ENCODE results near the gene SLC9A8.
"Not testable (repeated sequence)": the region's sequence is repeated elsewhere in the genome, so short reads cannot be mapped to it uniquely, and the experiment has no call there.

The SLC9A8 gene, protein sequence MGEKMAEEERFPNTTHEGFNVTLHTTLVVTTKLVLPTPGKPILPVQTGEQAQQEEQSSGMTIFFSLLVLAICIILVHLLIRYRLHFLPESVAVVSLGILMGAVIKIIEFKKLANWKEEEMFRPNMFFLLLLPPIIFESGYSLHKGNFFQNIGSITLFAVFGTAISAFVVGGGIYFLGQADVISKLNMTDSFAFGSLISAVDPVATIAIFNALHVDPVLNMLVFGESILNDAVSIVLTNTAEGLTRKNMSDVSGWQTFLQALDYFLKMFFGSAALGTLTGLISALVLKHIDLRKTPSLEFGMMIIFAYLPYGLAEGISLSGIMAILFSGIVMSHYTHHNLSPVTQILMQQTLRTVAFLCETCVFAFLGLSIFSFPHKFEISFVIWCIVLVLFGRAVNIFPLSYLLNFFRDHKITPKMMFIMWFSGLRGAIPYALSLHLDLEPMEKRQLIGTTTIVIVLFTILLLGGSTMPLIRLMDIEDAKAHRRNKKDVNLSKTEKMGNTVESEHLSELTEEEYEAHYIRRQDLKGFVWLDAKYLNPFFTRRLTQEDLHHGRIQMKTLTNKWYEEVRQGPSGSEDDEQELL

GRCh38 chr20:49812507-49813304, at the start of gene SLC9A8:
Gene SLC9A8 (plus strand): TSS chr20:49812828. CDS start chr20:49812923, 95 bp downstream.
- peak; percentile 94 for DNase-seq

GRCh38 chr20:49762940-49763766, 49.5 kb upstream of the SLC9A8 start:
- no peak for DNase-seq

DNA sequence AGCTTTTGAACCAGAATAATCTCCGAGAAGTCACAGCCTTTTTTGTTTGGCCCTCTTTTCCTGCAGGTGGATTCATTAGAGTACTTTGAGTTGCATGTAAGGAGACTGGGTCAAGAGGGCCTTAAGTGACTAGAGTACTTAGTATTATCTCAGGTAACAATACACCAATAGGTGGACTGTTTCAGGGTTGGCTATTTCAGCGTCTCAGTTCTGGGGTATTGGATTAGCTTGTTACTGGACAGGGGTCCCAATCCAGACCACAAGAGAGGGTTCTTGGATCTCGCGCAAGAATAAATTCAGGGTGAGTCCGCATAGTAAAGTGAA, 47.3 kb upstream of the SLC9A8 start:
- DNase-seq = no peak

- no peak for DNase-seq
These were observed 46.6 kb upstream of the SLC9A8 start for GRCh38 chr20:49765846-49766541.

- DNase-seq = no peak
These were observed 45.6 kb upstream of the SLC9A8 start for GRCh38 chr20:49766979-49767521.

DNA sequence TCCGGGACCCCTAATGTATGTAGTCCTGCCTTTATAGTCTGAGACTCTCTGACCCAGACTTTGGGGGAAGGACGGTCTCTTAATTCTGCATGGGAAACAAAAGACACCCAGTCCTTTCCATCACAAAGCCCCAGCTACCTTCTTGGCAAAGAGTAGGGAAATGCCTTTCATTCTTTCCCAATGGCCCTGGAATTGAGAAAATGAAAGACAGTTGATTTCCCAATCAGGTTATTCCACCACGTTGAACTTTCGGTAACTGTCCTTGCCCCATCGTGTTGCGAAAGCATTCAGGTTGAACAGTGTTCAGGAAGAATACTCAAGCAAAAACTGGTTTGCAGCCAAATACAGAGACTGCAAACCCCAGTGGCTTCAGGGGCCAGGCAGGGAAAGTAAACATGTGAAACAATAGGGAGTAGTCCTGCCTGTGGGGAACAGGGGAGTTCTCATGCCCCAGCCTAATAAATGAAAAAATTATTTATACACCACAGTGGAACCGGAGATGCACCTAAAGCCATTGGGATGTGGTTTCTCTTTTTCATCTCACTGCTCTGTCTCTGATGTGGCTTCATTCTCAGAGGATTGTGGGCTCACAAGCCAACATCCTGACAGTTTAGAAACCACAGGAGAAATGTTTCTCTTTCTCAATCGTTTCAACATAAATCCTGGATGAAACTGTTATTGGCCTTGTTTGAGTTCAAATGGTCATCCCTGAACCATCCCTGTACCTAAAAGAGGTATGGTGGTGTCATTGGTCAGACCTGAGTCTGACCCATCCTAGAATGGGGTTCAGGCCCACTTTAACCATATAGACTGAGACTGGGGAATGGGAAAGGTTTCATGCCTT, 44.2 kb upstream of the SLC9A8 start:
- no peak for DNase-seq

DNA sequence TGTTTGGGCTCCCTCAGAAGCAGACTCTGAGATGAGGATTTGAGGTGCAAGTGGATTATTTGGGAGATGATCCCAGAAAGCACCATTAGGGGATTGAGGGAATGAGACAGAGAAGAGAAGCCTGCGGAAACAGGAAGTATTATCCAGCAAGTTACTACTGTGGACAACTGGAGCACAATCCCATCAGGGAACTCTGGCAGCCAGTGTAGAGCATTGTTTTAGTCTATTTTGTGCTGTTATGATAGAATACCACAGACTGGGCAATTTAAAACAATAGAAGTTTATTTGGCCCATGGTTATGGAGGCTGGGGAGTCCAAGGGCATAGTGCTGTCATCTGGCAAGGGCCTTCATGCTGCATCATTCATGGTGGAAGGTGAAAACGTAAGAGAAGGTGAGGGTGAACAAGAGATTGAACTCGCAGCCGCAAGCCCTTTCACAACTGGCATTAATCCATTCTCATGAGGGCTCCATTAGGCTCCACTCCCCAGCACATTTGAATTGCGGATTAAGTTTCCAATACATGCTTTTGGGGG, 43.5 kb upstream of the SLC9A8 start:
- DNase-seq = no peak

DNA sequence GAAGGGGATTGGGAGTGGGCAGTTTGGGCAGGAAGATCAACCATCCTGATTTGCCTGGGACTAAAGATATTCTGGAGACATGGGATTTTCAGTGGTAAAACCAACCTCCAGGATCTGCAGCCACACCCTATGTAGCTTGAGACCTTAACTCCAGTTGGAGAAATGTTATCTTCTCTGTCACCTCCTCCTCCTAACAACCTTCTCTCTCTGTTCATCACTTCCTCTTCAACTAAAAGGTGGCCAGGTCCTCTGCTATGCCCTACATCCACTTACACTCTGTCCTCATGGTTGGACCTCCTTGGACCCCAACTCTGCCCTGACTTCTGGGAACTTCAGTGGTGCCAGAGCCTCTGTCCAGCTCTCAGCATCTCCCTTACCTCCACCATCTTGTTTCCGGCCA, 42.0 kb upstream of the SLC9A8 start:
- DNase-seq = no peak

DNA sequence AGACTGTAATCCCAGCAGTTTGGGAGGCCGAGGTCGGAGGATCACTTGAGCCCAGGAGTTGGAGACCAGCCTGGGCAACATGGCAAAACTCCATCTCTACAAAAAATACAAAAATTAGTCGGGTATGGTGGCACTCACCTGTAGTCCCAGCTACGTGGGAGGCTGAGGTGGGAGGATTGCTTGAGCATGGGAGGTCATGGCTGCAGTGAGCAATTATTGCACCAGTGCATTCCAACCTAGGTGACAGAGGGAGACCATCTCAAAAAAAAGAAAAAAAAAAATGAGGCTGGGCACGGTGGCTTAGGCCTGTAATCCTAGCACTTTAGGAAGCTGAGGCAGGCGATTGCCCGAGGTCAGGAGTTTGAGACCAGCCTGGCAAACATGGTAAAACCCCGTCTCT, 38.4 kb upstream of the SLC9A8 start:
- DNase-seq = not testable (repeated sequence)

DNA sequence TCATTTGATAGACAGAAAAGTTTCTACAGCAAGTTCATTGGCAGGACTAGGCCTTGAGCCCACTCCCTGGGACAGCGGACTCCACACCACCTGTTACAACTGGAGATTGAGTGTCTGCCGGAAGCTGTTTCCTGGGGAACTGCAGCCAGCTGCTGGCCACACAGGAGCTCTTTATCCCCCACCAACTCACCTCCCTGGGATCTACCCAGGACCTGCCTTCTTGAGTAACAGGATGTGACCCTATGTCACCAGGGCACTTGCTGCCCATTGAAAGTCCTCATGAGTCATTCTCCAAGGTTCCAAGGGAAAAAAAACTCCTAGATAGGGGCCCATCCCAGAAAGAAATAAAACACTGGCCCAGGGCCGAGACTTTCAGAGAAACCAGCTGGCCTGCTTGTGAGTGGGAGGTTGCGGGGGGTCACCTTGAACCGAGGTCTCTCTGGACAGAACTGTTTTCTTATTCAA, 37.4 kb upstream of the SLC9A8 start:
- no peak for DNase-seq

DNA sequence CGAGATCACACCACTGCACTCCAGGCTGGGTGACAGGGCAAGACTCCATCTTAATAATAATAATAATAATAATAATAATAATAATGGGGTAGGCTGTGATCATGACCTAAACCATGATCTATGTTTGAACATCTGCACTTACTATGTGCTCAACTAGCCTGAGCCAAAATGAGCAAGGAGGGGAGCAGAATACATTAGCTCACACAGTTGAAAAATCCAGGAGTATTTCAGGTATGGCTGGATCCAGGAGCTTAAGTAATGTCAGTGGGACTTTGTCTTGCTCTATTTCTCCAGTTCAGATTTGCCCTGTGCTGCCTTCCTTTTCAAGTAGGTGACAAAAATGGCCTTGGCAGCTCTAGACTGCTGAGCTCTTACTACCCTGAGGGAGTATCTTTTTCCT, 32.7 kb upstream of the SLC9A8 start:
- DNase-seq = no peak

DNA sequence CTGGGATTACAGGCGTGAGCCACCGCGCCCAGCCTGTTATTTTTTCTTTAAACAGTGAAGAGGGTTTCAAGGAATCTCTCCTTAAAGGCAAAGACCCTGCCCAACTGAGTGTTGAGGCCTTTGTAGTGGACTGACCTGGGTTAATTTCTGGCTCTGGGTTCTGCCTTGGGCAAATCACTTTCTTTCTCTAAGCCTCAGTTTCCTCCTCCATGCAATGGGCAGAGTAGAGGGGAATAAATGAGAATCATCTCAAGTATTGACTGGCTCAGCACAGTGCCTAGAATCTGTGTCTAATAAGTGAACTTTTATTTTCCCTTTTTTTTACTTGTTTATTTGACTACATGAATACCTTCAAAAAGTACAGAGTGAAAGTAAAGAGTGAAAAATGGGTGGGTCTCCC, 31.0 kb upstream of the SLC9A8 start:
- no peak for DNase-seq

- DNase-seq = not testable (repeated sequence)
These were observed 30.2 kb upstream of the SLC9A8 start for GRCh38 chr20:49782439-49782838.

DNA sequence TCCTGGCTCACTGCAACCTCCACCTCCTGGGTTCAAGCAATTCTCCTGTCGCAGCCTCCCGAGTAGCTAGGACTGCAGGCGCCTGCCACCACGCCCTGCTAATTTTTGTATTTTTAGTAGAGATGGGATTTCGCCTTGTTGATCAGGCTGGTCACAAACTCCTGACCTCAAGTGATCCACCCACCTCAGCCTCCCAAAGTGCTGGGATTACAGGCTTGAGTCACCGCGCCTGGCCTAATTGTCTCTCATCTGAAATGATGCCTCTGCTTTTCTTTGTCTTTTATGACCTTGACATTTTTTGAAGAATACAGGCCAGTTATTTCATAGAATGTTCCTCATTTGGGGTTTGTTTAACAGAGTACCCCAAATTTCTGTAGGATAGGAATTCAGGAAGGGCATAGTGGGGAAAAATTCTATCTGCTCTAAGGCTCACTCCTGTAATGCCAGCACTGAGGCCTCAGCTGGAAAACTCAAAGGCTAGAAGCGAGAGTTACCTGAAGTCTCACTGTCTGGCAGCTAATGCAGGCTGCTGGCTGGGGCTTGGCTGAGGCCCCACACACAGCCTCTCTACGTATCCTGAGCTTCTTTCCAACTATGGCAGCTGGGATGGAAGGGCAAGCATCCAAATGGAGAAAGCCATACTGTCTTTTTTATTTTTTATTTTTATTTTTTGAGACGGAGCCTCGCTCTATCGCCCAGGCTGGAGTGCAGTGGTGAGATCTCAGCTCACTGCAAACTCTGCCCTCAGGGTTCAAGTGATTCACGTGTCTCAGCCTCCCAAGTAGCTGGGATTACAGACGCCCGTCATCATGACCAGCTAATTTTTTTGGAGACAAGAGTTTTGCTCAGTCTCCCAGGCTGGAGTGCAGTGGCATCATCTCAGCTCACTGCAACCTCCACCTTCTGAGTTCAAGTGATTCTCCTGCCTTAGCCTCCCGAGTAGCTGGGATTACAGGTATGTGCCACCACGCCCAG, 29.3 kb upstream of the SLC9A8 start:
- not testable (repeated sequence) for DNase-seq

DNA sequence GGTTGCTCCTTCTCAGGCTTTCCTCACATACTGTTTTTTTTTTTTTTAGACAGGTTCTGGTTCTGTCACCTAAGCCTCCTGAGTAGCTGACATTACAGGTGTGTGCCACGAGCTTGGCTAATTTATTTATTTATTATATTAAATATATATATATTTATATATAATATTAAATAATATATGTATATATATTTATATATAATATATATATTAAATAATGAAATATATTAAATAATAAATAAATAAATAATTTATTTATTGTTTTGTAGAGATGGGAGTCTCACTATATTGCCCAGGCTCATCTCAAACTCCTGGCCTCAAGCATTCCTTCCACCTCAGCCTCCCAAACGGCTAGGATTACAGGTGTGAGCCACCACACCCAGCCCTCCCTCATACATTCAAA, 28.3 kb upstream of the SLC9A8 start:
- DNase-seq = no peak

GRCh38 chr20:49785149-49785851, 27.3 kb upstream of the SLC9A8 start:
- no peak for DNase-seq

GRCh38 chr20:49785852-49786175, 26.8 kb upstream of the SLC9A8 start:
- no peak for DNase-seq

GRCh38 chr20:49786196-49786595, 26.4 kb upstream of the SLC9A8 start:
- DNase-seq = no peak
